GM13977 (cell line): Measurements from ENCODE around the gene PTPN7.

Experiments used
- DNase-seq: peaks from one replicate; pipeline ENCODE4 v3.0.0; 2012; ENCODE audit warnings: low spot score
- CTCF ChIP-seq: IDR thresholded peaks from 2 replicates; pipeline ENCODE4 v1.5.1; 2012; ENCODE audit warnings: mild to moderate bottlenecking, control low read depth; ENCODE audit not compliant: insufficient read depth; ENCODE audit errors: extremely low read depth, missing control alignments
- in situ Hi-C: fragments of 300-500 bp; cut with MboI; formaldehyde crosslinking; loops from one replicate; pipeline ENCODE4 v1.12.0; 2022; ENCODE audit warnings: low sequenced_read_pairs, low pct_unique_long_range_greater_than_20kb, mixed read lengths, inconsistent platforms; ENCODE audit not compliant: unreplicated experiment

Gene PTPN7

GRCh38 chr1:202125611-202126010 lies 34.8 kb downstream of the PTPN7 start:
- DNase-seq: no peak
- TF ChIP-seq CTCF: no peak
- in situ Hi-C loops: no loop called here

- in situ Hi-C loops: loop anchor here (5.0 kb wide), 1 partner anchor 112 kb away; the partner anchor contains the start of gene ELF3
- no peak for DNase-seq
- no peak for TF ChIP-seq CTCF
These were observed 36.3 kb downstream of the PTPN7 start for GRCh38 chr1:202124142-202124541.

- TF ChIP-seq CTCF: no peak
- no peak for DNase-seq
- in situ Hi-C loops: loop anchor here (5.0 kb wide), 1 partner anchor 111 kb away; the partner anchor contains the start of gene ELF3
These were observed 37.0 kb downstream of the PTPN7 start for GRCh38 chr1:202123336-202123813.

GRCh38 chr1:202122639-202123335 lies 37.6 kb downstream of the PTPN7 start, which contains the start of gene GPR37L1:
TSS of gene GPR37L1 (plus strand) at chr1:202122917. CDS start at chr1:202122964, 47 bp downstream.
- no peak for TF ChIP-seq CTCF
- in situ Hi-C loops: loop anchor here (5.0 kb wide), 1 partner anchor 110 kb away; the partner anchor contains the start of gene ELF3
- no peak for DNase-seq

GRCh38 chr1:202121006-202121405 lies 39.4 kb downstream of the PTPN7 start:
- DNase-seq: no peak
- in situ Hi-C loops: loop anchor here (5.0 kb wide), 1 partner anchor 109 kb away; the partner anchor contains the start of gene ELF3
- no peak for TF ChIP-seq CTCF

- in situ Hi-C loops: no loop called here
- no peak for DNase-seq
- no peak for TF ChIP-seq CTCF
These were observed 42.5 kb downstream of the PTPN7 start for GRCh38 chr1:202117898-202118371.
